GM18502 (cell line): ENCODE measurements around the gene VAV3.
"Not testable (repeated sequence)": the region's sequence is repeated elsewhere in the genome, so short reads cannot be mapped to it uniquely, and the experiment has no call there.

Source experiments
- ATAC-seq: cut with Tn5 transposase; IDR thresholded peaks from one replicate; pipeline ENCODE4 v1.9.1; 2021; ENCODE audit warnings: mild to moderate bottlenecking; ENCODE audit not compliant: unreplicated experiment, poor library complexity

The VAV3 gene

GRCh38 chr1:107844541-107845194 lies 120.3 kb downstream of the VAV3 start:
- not testable (repeated sequence) for ATAC-seq

GRCh38 chr1:107843989-107844388 lies 121.0 kb downstream of the VAV3 start:
- no peak for ATAC-seq

GRCh38 chr1:107842241-107842640 lies 122.7 kb downstream of the VAV3 start:
- ATAC-seq: no peak

GRCh38 chr1:107840725-107841124 lies 124.3 kb downstream of the VAV3 start:
- ATAC-seq: no peak

GRCh38 chr1:107838056-107838455 lies 126.9 kb downstream of the VAV3 start:
- no peak for ATAC-seq

GRCh38 chr1:107835151-107835670 lies 129.8 kb downstream of the VAV3 start:
- no peak for ATAC-seq

- ATAC-seq: no peak
Observed at GRCh38 chr1:107833061-107833460, 131.9 kb downstream of the VAV3 start.

- ATAC-seq: no peak
Observed at GRCh38 chr1:107831921-107832320, 133.1 kb downstream of the VAV3 start.

GRCh38 chr1:107830526-107830925 lies 134.5 kb downstream of the VAV3 start:
- ATAC-seq: no peak

GRCh38 chr1:107830075-107830474 lies 134.9 kb downstream of the VAV3 start:
- ATAC-seq: no peak

- peak; percentile 84 for ATAC-seq
Observed at GRCh38 chr1:107829036-107829770, 135.8 kb downstream of the VAV3 start.

- ATAC-seq: no peak
Observed at GRCh38 chr1:107824946-107825345, 140.0 kb downstream of the VAV3 start.

- ATAC-seq: no peak
Observed at GRCh38 chr1:107821340-107821739, 143.6 kb downstream of the VAV3 start.

- no peak for ATAC-seq
Observed at GRCh38 chr1:107820801-107821200, 144.2 kb downstream of the VAV3 start.

GRCh38 chr1:107817935-107818334 lies 147.0 kb downstream of the VAV3 start:
- no peak for ATAC-seq

- no peak for ATAC-seq
Observed at GRCh38 chr1:107817206-107817605, 147.8 kb downstream of the VAV3 start.

- no peak for ATAC-seq
Observed at GRCh38 chr1:107810291-107810951, 154.6 kb downstream of the VAV3 start.

GRCh38 chr1:107807855-107808254 lies 157.1 kb downstream of the VAV3 start:
- no peak for ATAC-seq

- no peak for ATAC-seq
Observed at GRCh38 chr1:107807405-107807804, 157.6 kb downstream of the VAV3 start.

GRCh38 chr1:107806902-107807301 lies 158.1 kb downstream of the VAV3 start:
- ATAC-seq: no peak

GRCh38 chr1:107804741-107805140 lies 160.2 kb downstream of the VAV3 start:
- ATAC-seq: no peak
